Naive thymus-derived CD4-positive, alpha-beta T cell (primary cell): Measurements from ENCODE around the gene ZNF358. TPM values are rescaled to one million over a fixed set of nuclear protein-coding genes. Genes with fewer than 3 reads are reported as not detected.

ENCODE experiments used
- ATAC-seq: fragments of 150-1000 bp; cut with Tn5 transposase; 2 replicates; pipeline ENCODE4 v1.10.0; 2021; ENCODE audit warnings: mild to moderate bottlenecking, moderate library complexity
- CTCF ChIA-PET: fragments of 350-600 bp; sonication (Branson Sonifier 250); formaldehyde crosslinking; loops from one replicate; lab custom pipeline; 2021; ENCODE audit warnings: antibody characterized with exemption; lab: Charles Lee
- POLR2A ChIA-PET: fragments of 350-600 bp; sonication (Branson Sonifier 250); formaldehyde crosslinking; loops from one replicate; lab custom pipeline; 2021; ENCODE audit warnings: antibody characterized with exemption, inconsistent platforms; lab: Charles Lee
- DNase-seq, 9 donors: peaks; one replicate each; pipeline versions ENCODE4 v3.0.0 to v3.0.0-alpha.2; 2020 to 2022; ENCODE audit warnings: mixed read lengths in 1 of 9
- H3K27ac ChIP-seq: one replicate; pipeline ENCODE4 v1.7.0; 2013; ENCODE audit warnings: mild to moderate bottlenecking, low read depth, low read length, moderate library complexity
- H3K27me3 ChIP-seq, 2 donors: one replicate each; pipeline ENCODE4 v1.7.0; 2013; ENCODE audit warnings: low read length in 2 of 2, mild to moderate bottlenecking in 2 of 2, moderate library complexity in 2 of 2; ENCODE audit not compliant: control insufficient read depth in 2 of 2, insufficient read depth in 2 of 2
- H3K36me3 ChIP-seq, 3 experiments: 1 replicate in 2 of 3; 2 replicates in 1 of 3; pipeline ENCODE4 v1.7.0; 2013; ENCODE audit warnings: low read length in 3 of 3, mild to moderate bottlenecking in 3 of 3, moderate library complexity in 1 of 3; ENCODE audit not compliant: insufficient read depth in 3 of 3, control insufficient read depth in 2 of 3
- H3K4me1 ChIP-seq, 2 donors: one replicate each; pipeline ENCODE4 v1.7.0; 2013; ENCODE audit warnings: low read length in 2 of 2, mild to moderate bottlenecking in 2 of 2, moderate library complexity in 1 of 2; ENCODE audit not compliant: control insufficient read depth in 2 of 2, insufficient read depth in 2 of 2
- H3K4me3 ChIP-seq: 2 replicates; pipeline ENCODE4 v1.7.0; 2013; ENCODE audit warnings: mild to moderate bottlenecking, low read length
- H3K9me3 ChIP-seq, 3 experiments: 1 replicate in 2 of 3; 2 replicates in 1 of 3; pipeline ENCODE4 v1.7.0; 2013; ENCODE audit warnings: low read length in 3 of 3; ENCODE audit not compliant: control insufficient read depth in 2 of 3
- H3K27ac Mint-ChIP-seq, 9 donors: one replicate each; pipeline ENCODE4 v1.8.0; 2020 to 2022; ENCODE audit warnings: mixed read lengths in 9 of 9, mild to moderate bottlenecking in 8 of 9, moderate library complexity in 5 of 9, inconsistent platforms in 2 of 9
- H3K27me3 Mint-ChIP-seq, 5 donors: one replicate each; pipeline ENCODE4 v1.8.0; 2021 to 2022; ENCODE audit warnings: mixed read lengths in 5 of 5, mild to moderate bottlenecking in 1 of 5
- H3K36me3 Mint-ChIP-seq, 5 donors: one replicate each; pipeline ENCODE4 v1.8.0; 2020 to 2022; ENCODE audit warnings: mixed read lengths in 5 of 5, mild to moderate bottlenecking in 3 of 5, inconsistent platforms in 1 of 5
- H3K4me1 Mint-ChIP-seq, 7 donors: one replicate each; pipeline ENCODE4 v1.8.0; 2020 to 2022; ENCODE audit warnings: mixed read lengths in 7 of 7, mild to moderate bottlenecking in 3 of 7, inconsistent platforms in 1 of 7
- H3K4me3 Mint-ChIP-seq, 10 donors: one replicate each; pipeline ENCODE4 v1.8.0; 2020 to 2022; ENCODE audit warnings: mild to moderate bottlenecking in 10 of 10, mixed read lengths in 10 of 10, moderate library complexity in 6 of 10, inconsistent platforms in 2 of 10
- H3K9me3 Mint-ChIP-seq, 11 donors: one replicate each; pipeline ENCODE4 v1.8.0; 2020 to 2022; ENCODE audit warnings: mixed read lengths in 11 of 11, mild to moderate bottlenecking in 4 of 11, inconsistent platforms in 1 of 11, moderate library complexity in 1 of 11
- intact Hi-C, 2 donors: fragments of 100-400 bp; cut with micrococcal nuclease; formaldehyde crosslinking; loops; one replicate each; pipeline ENCODE4 v1.15.1; 2023
- polyA plus RNA-seq, 2 donors: library from polyadenylated mRNA; unstranded; fragments of 300-500 nt; fragmentation: Illumina TruSeq; gene quantifications; one replicate each; pipeline ENCODE4 v1.2.3, GENCODE V29; 2021
- total RNA-seq, 6 experiments: library from RNA in 5 of 6; stranded (reverse) in 5 of 6; gene quantifications; 1 replicate in 5 of 6; 2 replicates in 1 of 6; pipeline ENCODE4 v1.2.3 and lab custom pipeline; 2021 to 2026

ZNF358 gene
- total and polyA plus RNA-seq, 7 experiments from 2014 or later = 1.4 to 10.1 (median 7.1) TPM

- no peaks in the 10 kb centered on the region for H3K36me3 ChIP-seq
- H3K4me3 ChIP-seq = no peak overlapping the region
- Mint-ChIP-seq H3K27me3 (no peaks in the 10 kb centered on the region), H3K36me3 (peaks cover 0 to 4% (median 0%) of the 10 kb centered on the region in 5 donors), H3K4me1 (peaks cover 11 to 27% (median 20%) of the 10 kb centered on the region in 7 donors), H3K4me3 (peak overlapping the region in 2 of 10 donors; percentile 34 to 36), H3K9me3 (peaks cover 0 to 24% (median 0%) of the 10 kb centered on the region in 11 donors), H3K27ac (peak overlapping the region in 1 of 9 donors; percentile 66)
- CTCF ChIA-PET = interaction anchor here (0.7 kb wide), 1 partner anchor 10 kb away, joined by 4 read pairs; a partner anchor contains a TSS
- POLR2A ChIA-PET = interaction anchor here (0.7 to 1.0 kb wide), 2 partner anchors 36 to 138 kb away, joined by 5 to 7 read pairs; no protein-coding TSS in a partner anchor
- no peaks in the 10 kb centered on the region for H3K27me3 ChIP-seq
- intact Hi-C loops = no loop called here
- H3K9me3 ChIP-seq = no peaks in the 10 kb centered on the region
- H3K4me1 ChIP-seq = peaks cover 6 to 17% of the 10 kb centered on the region in 2 donors
- no peak for DNase-seq
- ATAC-seq = no peak
- H3K27ac ChIP-seq = no peak overlapping the region
These were observed 29.0 kb upstream of the ZNF358 start for GRCh38 chr19:7486923-7487322.

GRCh38 chr19:7488736-7489353 lies 27.1 kb upstream of the ZNF358 start, which contains the start of gene PEX11G:
Gene PEX11G, minus strand, starts transcription at chr19:7489035. Its CDS starts 25 bp downstream, at chr19:7489010.
- no peaks in the 10 kb centered on the region for H3K9me3 ChIP-seq
- no peaks in the 10 kb centered on the region for H3K36me3 ChIP-seq
- POLR2A ChIA-PET = interaction anchor here (0.7 to 1.8 kb wide), 4 partner anchors 25 to 138 kb away, joined by 3 to 10 read pairs (median 6); partner anchors contain the start of genes MCOLN1 and PNPLA6
- H3K36me3 Mint-ChIP-seq = peaks cover 0 to 4% (median 0%) of the 10 kb centered on the region in 5 donors
- CTCF ChIA-PET = no interaction called here
- intact Hi-C loops = loop anchor here (1.0 to 2.0 kb wide), 3 partner anchors 33 to 46 kb away; partner anchors contain the start of genes PNPLA6 (in 2 of the 2) and MCOLN1 (in 1 of the 2)
- H3K9me3 Mint-ChIP-seq = peaks cover 0 to 13% (median 0%) of the 10 kb centered on the region in 11 donors
- peak within 1 kb of the TSS; percentile 84 to 96 (median 90) for H3K4me3 Mint-ChIP-seq
- DNase-seq = peak; percentile 79 to 95 (median 90)
- H3K27me3 ChIP-seq = no peaks in the 10 kb centered on the region
- H3K27me3 Mint-ChIP-seq = no peaks in the 10 kb centered on the region
- ATAC-seq = peak; percentile 92
- peak within 1 kb of the TSS; percentile 75 for H3K4me3 ChIP-seq
- H3K4me1 Mint-ChIP-seq = peaks cover 3 to 28% (median 13%) of the 10 kb centered on the region in 7 donors
- H3K27ac ChIP-seq = peak within 1 kb of the TSS; percentile 84
- peaks cover 6 to 9% of the 10 kb centered on the region in 2 donors for H3K4me1 ChIP-seq
- H3K27ac Mint-ChIP-seq = peak within 1 kb of the TSS; percentile 74 to 98 (median 94)

- Histone ChIP-seq H3K27ac (peak overlapping the region; percentile 84), H3K27me3 (no peaks in the 10 kb centered on the region), H3K4me3 (no peak overlapping the region), H3K36me3 (no peaks in the 10 kb centered on the region), H3K4me1 (peaks cover 6 to 8% of the 10 kb centered on the region in 2 donors), H3K9me3 (no peaks in the 10 kb centered on the region)
- ChIA-PET POLR2A (interaction anchor here (0.6 to 1.8 kb wide), 6 partner anchors 8 to 1151 kb away, joined by 3 to 10 read pairs (median 4); partner anchors contain the start of genes MCOLN1, PNPLA6 and ZNF358), CTCF (no interaction called here)
- ATAC-seq (no peak), DNase-seq (no peak)
- Mint-ChIP-seq H3K27ac (peak overlapping the region; percentile 55 to 98 (median 92)), H3K4me3 (peak overlapping the region; percentile 68 to 96 (median 90)), H3K4me1 (peaks cover 0 to 28% (median 10%) of the 10 kb centered on the region in 7 donors), H3K9me3 (peaks cover 0 to 8% (median 0%) of the 10 kb centered on the region in 11 donors), H3K27me3 (no peaks in the 10 kb centered on the region), H3K36me3 (peaks cover 0 to 4% (median 0%) of the 10 kb centered on the region in 5 donors)
- intact Hi-C loops = loop anchor here (1.0 to 2.0 kb wide), 3 partner anchors 33 to 46 kb away; partner anchors contain the start of genes PNPLA6 (in 2 of the 2) and MCOLN1 (in 1 of the 2)
These were observed 26.3 kb upstream of the ZNF358 start for GRCh38 chr19:7489609-7490044.

- ChIA-PET POLR2A (interaction anchor here (0.7 kb wide), 1 partner anchor 25 kb away, joined by 3 read pairs; no protein-coding TSS in a partner anchor), CTCF (no interaction called here)
- Histone ChIP-seq H3K9me3 (no peaks in the 10 kb centered on the region), H3K27me3 (no peaks in the 10 kb centered on the region), H3K36me3 (no peaks in the 10 kb centered on the region), H3K27ac (no peak overlapping the region), H3K4me1 (peaks cover 6 to 8% of the 10 kb centered on the region in 2 donors), H3K4me3 (no peak overlapping the region)
- peak; percentile 72 for ATAC-seq
- peaks cover 4 to 8% (median 5%) of the 10 kb centered on the region in 5 donors for H3K27me3 Mint-ChIP-seq
- intact Hi-C loops = no loop called here
- peaks cover 0 to 6% (median 0%) of the 10 kb centered on the region in 11 donors for H3K9me3 Mint-ChIP-seq
- peaks cover 0 to 28% (median 11%) of the 10 kb centered on the region in 7 donors for H3K4me1 Mint-ChIP-seq
- H3K36me3 Mint-ChIP-seq = peaks cover 0 to 4% (median 0%) of the 10 kb centered on the region in 5 donors
- H3K27ac Mint-ChIP-seq = peak overlapping the region in 1 of 9 donors; percentile 64
- peak in 1 of 9 donors; percentile 62 for DNase-seq
- peak overlapping the region in 1 of 10 donors; percentile 51 for H3K4me3 Mint-ChIP-seq
These were observed 23.8 kb upstream of the ZNF358 start for GRCh38 chr19:7492142-7492541.

- ChIA-PET CTCF (no interaction called here), POLR2A (interaction anchor here (0.7 kb wide), 1 partner anchor 24 kb away, joined by 3 read pairs; no protein-coding TSS in a partner anchor)
- no peak for DNase-seq
- no peak for ATAC-seq
- Histone ChIP-seq H3K9me3 (no peaks in the 10 kb centered on the region), H3K4me3 (no peak overlapping the region), H3K27me3 (no peaks in the 10 kb centered on the region), H3K36me3 (no peaks in the 10 kb centered on the region), H3K27ac (no peak overlapping the region), H3K4me1 (peaks cover 6 to 8% of the 10 kb centered on the region in 2 donors)
- Mint-ChIP-seq H3K4me3 (peak overlapping the region in 1 of 10 donors; percentile 26), H3K27me3 (peaks cover 5 to 10% (median 7%) of the 10 kb centered on the region in 5 donors), H3K36me3 (peaks cover 0 to 4% (median 0%) of the 10 kb centered on the region in 5 donors), H3K9me3 (peaks cover 0 to 3% (median 0%) of the 10 kb centered on the region in 11 donors), H3K4me1 (peaks cover 0 to 28% (median 11%) of the 10 kb centered on the region in 7 donors), H3K27ac (peak overlapping the region in 1 of 9 donors; percentile 64)
- intact Hi-C loops = no loop called here
These were observed 23.3 kb upstream of the ZNF358 start for GRCh38 chr19:7492558-7492957.

GRCh38 chr19:7494416-7495098 lies 21.3 kb upstream of the ZNF358 start:
- CTCF ChIA-PET = no interaction called here
- POLR2A ChIA-PET = interaction anchor here (0.6 kb wide), 1 partner anchor 450 kb away, joined by 3 read pairs; no protein-coding TSS in a partner anchor
- no peak overlapping the region for H3K27ac Mint-ChIP-seq

More at GRCh38 chr19:7494416-7495098, 21.3 kb upstream of the ZNF358 start:
- H3K27ac ChIP-seq = no peak overlapping the region
- H3K27me3 ChIP-seq = no peaks in the 10 kb centered on the region
- H3K9me3 ChIP-seq = no peaks in the 10 kb centered on the region
- Mint-ChIP-seq H3K9me3 (peaks cover 0 to 3% (median 0%) of the 10 kb centered on the region in 11 donors), H3K36me3 (peaks cover 0 to 3% (median 0%) of the 10 kb centered on the region in 5 donors), H3K27me3 (peaks cover 14 to 22% (median 19%) of the 10 kb centered on the region in 5 donors), H3K4me3 (no peak overlapping the region), H3K4me1 (peaks cover 0 to 22% (median 5%) of the 10 kb centered on the region in 7 donors)
- H3K36me3 ChIP-seq = no peaks in the 10 kb centered on the region
- no peak for DNase-seq
- H3K4me3 ChIP-seq = no peak overlapping the region
- intact Hi-C loops = no loop called here
- no peak for ATAC-seq
- peaks cover 0 to under 1% of the 10 kb centered on the region in 2 donors for H3K4me1 ChIP-seq
